HepG2 (cell line): ENCODE results near the gene TRMU. TPM values are rescaled to one million over a fixed set of nuclear protein-coding genes. Genes with fewer than 3 reads are reported as not detected.

ENCODE experiments used
- AFF4 ChIP-seq: sonication (generic); formaldehyde crosslinking; IDR thresholded peaks from 2 replicates; pipeline ENCODE4 v1.4.0; 2020; ENCODE audit warnings: missing genetic modification reagents
- AGO2 ChIP-seq: fragments of 200-400 bp; formaldehyde crosslinking; optimal IDR thresholded peaks from 2 replicates; pipeline ENCODE3; 2017; ENCODE audit warnings: mild to moderate bottlenecking, low read depth, low read length, moderate library complexity
- AKAP8 ChIP-seq: sonication (generic); formaldehyde crosslinking; IDR thresholded peaks from 2 replicates; pipeline ENCODE4 v1.5.1; 2020; ENCODE audit warnings: mild to moderate bottlenecking, missing genetic modification reagents
- ARNTL ChIP-seq: sonication (generic); formaldehyde crosslinking; IDR thresholded peaks from 2 replicates; pipeline ENCODE4 v1.4.0; 2020; ENCODE audit warnings: mild to moderate bottlenecking, missing genetic modification reagents
- CSRNP2 ChIP-seq: sonication (generic); formaldehyde crosslinking; conservative IDR thresholded peaks from 2 replicates; pipeline ENCODE4 v1.8.0; 2022; ENCODE audit warnings: low read depth, missing genetic modification reagents
- FOXC1 ChIP-seq: sonication (generic); formaldehyde crosslinking; IDR thresholded peaks from 2 replicates; pipeline ENCODE4 v1.8.0; 2022; ENCODE audit warnings: mild to moderate bottlenecking, missing genetic modification reagents, borderline replicate concordance
- HIC2 ChIP-seq: sonication (generic); formaldehyde crosslinking; IDR thresholded peaks from 2 replicates; pipeline ENCODE4 v1.9.0; 2022; ENCODE audit warnings: low read depth, missing genetic modification reagents
- KDM3A ChIP-seq: IDR thresholded peaks from 2 replicates; pipeline ENCODE4 v1.6.1; 2018; ENCODE audit warnings: low read depth, missing compliant biosample characterization
- MEIS1 ChIP-seq: sonication (generic); formaldehyde crosslinking; IDR thresholded peaks from 2 replicates; pipeline ENCODE4 v1.9.0; 2021; ENCODE audit warnings: mild to moderate bottlenecking, missing genetic modification reagents, moderate library complexity, borderline replicate concordance
- PAF1 ChIP-seq: IDR thresholded peaks from 2 replicates; pipeline ENCODE4 v1.6.1; 2016; ENCODE audit warnings: missing genetic modification reagents, missing compliant biosample characterization
- POLR2A ChIP-seq, 2 experiments: IDR thresholded peaks; 2 replicates each; pipeline ENCODE4 v1.6.1; 2011; ENCODE audit warnings: low read depth in 2 of 2, low read length in 2 of 2, mild to moderate bottlenecking in 1 of 2, moderate library complexity in 1 of 2; ENCODE audit not compliant: insufficient read depth in 1 of 2
- POLR2AphosphoS5 ChIP-seq: IDR thresholded peaks from 2 replicates; pipeline ENCODE4 v1.6.1; 2012; ENCODE audit warnings: low read depth, low read length
- POLR2G ChIP-seq: fragments of 200-400 bp; formaldehyde crosslinking; IDR thresholded peaks from 2 replicates; pipeline ENCODE4 v1.6.1; 2018; ENCODE audit warnings: mild to moderate bottlenecking, low read depth, low read length, moderate library complexity
- RAD21 ChIP-seq: fragments of 450-650 bp; formaldehyde crosslinking; IDR thresholded peaks from 2 replicates; pipeline ENCODE4 v1.5.0; 2020; ENCODE audit warnings: mild to moderate bottlenecking
- RBM22 ChIP-seq: fragments of 200-400 bp; formaldehyde crosslinking; optimal IDR thresholded peaks from 2 replicates; pipeline ENCODE3; 2017; ENCODE audit warnings: mild to moderate bottlenecking, low read length, moderate library complexity
- SALL1 ChIP-seq: sonication (generic); formaldehyde crosslinking; IDR thresholded peaks from 2 replicates; pipeline ENCODE4 v1.8.0; 2022; ENCODE audit warnings: mild to moderate bottlenecking, missing genetic modification reagents
- SOX13 ChIP-seq, 3 experiments: fragments of 450-650 bp in 1 of 3; sonication (generic) in 1 of 3; formaldehyde crosslinking in 1 of 3; IDR thresholded peaks in 2 of 3; conservative IDR thresholded peaks in 1 of 3; 2 replicates each; pipeline versions ENCODE4 v1.5.0 to v1.6.1; 2016 to 2020; ENCODE audit warnings: antibody characterized with exemption in 1 of 3, mild to moderate bottlenecking in 1 of 3, missing compliant biosample characterization in 1 of 3, missing genetic modification reagents in 1 of 3, moderate library complexity in 1 of 3
- XRCC5 ChIP-seq: fragments of 200-400 bp; formaldehyde crosslinking; optimal IDR thresholded peaks from 2 replicates; pipeline ENCODE3; 2017; ENCODE audit warnings: mild to moderate bottlenecking, low read length
- ZBTB7A ChIP-seq: sonication (generic); formaldehyde crosslinking; IDR thresholded peaks from 2 replicates; pipeline ENCODE4 v1.8.0; 2022; ENCODE audit warnings: mild to moderate bottlenecking, missing genetic modification reagents
- ZKSCAN1 ChIP-seq: fragments of 150-350 bp; IDR thresholded peaks from 2 replicates; pipeline ENCODE4 v1.6.1; 2014; ENCODE audit warnings: low read length
- ZNF331 ChIP-seq: sonication (generic); formaldehyde crosslinking; IDR thresholded peaks from 2 replicates; pipeline ENCODE4 v1.4.0; 2020; ENCODE audit warnings: missing genetic modification reagents
- polyA plus RNA-seq, 8 experiments: library from polyadenylated mRNA; depleted of rRNA in 3 of 8; stranded (reverse) in 7 of 8; unstranded in 1 of 8; fragments of >200 nt; fragmentation: Illumina TruSeq in 4 of 8; extraction: Trizol in 4 of 8; gene quantifications; 2 replicates each; pipeline versions ENCODE4 v1.2.1 to v1.2.3, GENCODE V29; 2011 to 2016; ENCODE audit warnings: low read depth in 4 of 8, missing spikeins in 1 of 8, mixed read lengths in 1 of 8; ENCODE audit not compliant: insufficient read depth in 1 of 8
- total RNA-seq, 5 experiments: library from RNA; depleted of rRNA; stranded (reverse); fragments of >200 nt; fragmentation: Illumina TruSeq; extraction: Trizol; gene quantifications; 2 replicates each; pipeline ENCODE4 v1.2.3, GENCODE V29; 2016; ENCODE audit warnings: low read depth in 1 of 5

The TRMU gene
- total and polyA plus RNA-seq, 2 of the 13 experiments (the other 11 are each of a cell fraction or from before 2014, with no cell fraction given): 31.0 to 50.2 TPM

DNA sequence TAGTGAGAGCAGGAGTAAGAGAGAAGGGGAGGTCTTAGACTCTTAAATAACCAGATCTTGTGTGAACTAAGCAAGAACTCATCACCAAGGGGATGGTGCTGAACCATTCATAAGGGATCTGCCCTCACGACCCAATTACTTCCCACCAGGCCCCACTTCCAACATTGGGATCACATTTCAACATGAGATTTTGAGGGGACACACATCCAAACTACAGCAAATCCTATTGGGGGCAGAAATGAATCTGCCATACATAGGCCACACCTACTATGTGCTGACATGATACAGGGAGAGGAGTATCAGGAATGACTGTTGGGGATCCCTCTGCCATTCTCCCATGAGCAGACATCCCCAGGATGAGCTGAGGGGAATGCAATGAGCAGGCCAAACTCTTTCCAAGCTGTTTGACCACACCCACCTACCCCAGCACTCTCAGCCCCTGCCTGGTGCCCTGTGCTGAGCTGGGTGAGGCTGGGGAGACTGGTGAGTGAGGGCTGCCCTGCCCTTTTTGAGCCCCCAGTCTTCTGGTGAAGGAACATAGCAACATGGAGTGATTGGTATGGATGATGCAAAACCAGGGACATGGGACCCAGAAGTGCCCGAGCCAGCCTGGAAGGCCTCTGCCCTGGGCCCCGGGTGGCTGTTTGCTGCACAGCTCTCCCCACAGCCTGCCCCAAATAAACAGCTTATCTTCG lies 40.1 kb upstream of the TRMU start (continued):
- no peak for TF ChIP-seq MEIS1 (CRISPR knock-in tag)
- TF ChIP-seq HIC2: no peak
- peak; percentile 62; the same call in 1 of the 2 replicates for TF ChIP-seq AKAP8 (CRISPR knock-in tag)
- TF ChIP-seq ARNTL (CRISPR knock-in tag): no peak
- TF ChIP-seq PAF1 (CRISPR knock-in tag): 0 out of 2 replicates have a peak, but pooled peaks have one; percentile 27
- 0 out of 2 replicates have a peak, but pooled peaks have one; percentile 26 for TF ChIP-seq SALL1
- TF ChIP-seq XRCC5: no peak
- peak; percentile 75 for TF ChIP-seq AGO2
- no peak for TF ChIP-seq ZNF331 (CRISPR knock-in tag)
- peak; percentile 46 for TF ChIP-seq POLR2AphosphoS5
- no peak for TF ChIP-seq CSRNP2 (CRISPR knock-in tag)
- TF ChIP-seq ZBTB7A: 0 out of 2 replicates have a peak, but pooled peaks have one; percentile 16
- TF ChIP-seq RBM22: peak; percentile 83
- no peak for TF ChIP-seq SOX13 (IDR thresholded peaks at IDR 0.05)
- TF ChIP-seq SOX13 (CRISPR knock-in tag; conservative IDR thresholded peaks at IDR 0.05 in 1 of 2, IDR thresholded peaks at IDR 0.05 in 1 of 2): no peak
- TF ChIP-seq POLR2A (IDR thresholded peaks at IDR 0.05; ENCODE audit: insufficient read depth in 1 of 2, low read depth in 2 of 2, low read length in 2 of 2): peak in 1 of 2 experiments; percentile 51; a peak in 2 of 4 replicates
- TF ChIP-seq POLR2G: peak; percentile 60; the same call in 1 of the 2 replicates
- TF ChIP-seq RAD21 (CRISPR knock-in tag): no peak
- TF ChIP-seq KDM3A (CRISPR knock-in tag): no peak
- TF ChIP-seq AFF4 (CRISPR knock-in tag): no peak
- TF ChIP-seq ZKSCAN1: peak; percentile 38; the same call in 1 of the 2 replicates
- no peak; the same call in 1 of the 2 replicates for TF ChIP-seq FOXC1 (CRISPR knock-in tag)
- TF ChIP-seq, all 625 proteins: peak for 15
